Tibial nerve (tissue), 4 donors: ENCODE measurements around the gene RBBP5.
"Not testable (repeated sequence)": the region's sequence is repeated elsewhere in the genome, so short reads cannot be mapped to it uniquely, and the experiment has no call there.

Source experiments
- CTCF ChIP-seq, 5 experiments: fragments of 200-600 bp in 3 of 5; fragments of 450-650 bp in 2 of 5; sonication (generic) in 3 of 5; IDR thresholded peaks; one replicate each; pipeline ENCODE4 v1.5.1; 2016 to 2019; ENCODE audit warnings: antibody characterized with exemption in 5 of 5, mild to moderate bottlenecking in 3 of 5, moderate library complexity in 2 of 5
- EP300 ChIP-seq, 2 donors: sonication (generic); formaldehyde crosslinking; IDR thresholded peaks; one replicate each; pipeline ENCODE4 v1.6.1; 2017; ENCODE audit warnings: antibody characterized with exemption in 2 of 2, mild to moderate bottlenecking in 1 of 2

- TF ChIP-seq CTCF, EP300 (IDR thresholded peaks at IDR 0.05): not testable (repeated sequence)
These were observed 34.0 kb upstream of the RBBP5 start for GRCh38 chr1:205155665-205156377.
